Stimulated activated CD4-positive, alpha-beta T cell treated with anti-CD3 and anti-CD28 coated beads, Interleukin-4, amount 100 ng/mL, for 4 hours (primary cell): Measurements from ENCODE around the gene ZNF117.
"Not testable (repeated sequence)": the region's sequence is repeated elsewhere in the genome, so short reads cannot be mapped to it uniquely, and the experiment has no call there.

ENCODE experiments used
- DNase-seq, 2 experiments: peaks; one replicate each; pipeline ENCODE4 v3.0.0-alpha.2; 2020

ZNF117 gene

GRCh38 chr7:64996305-64996704 lies 5.5 kb upstream of the ZNF117 start:
- no peak for DNase-seq

- DNase-seq = no peak
Measured at GRCh38 chr7:64993901-64994300, 3.1 kb upstream of the ZNF117 start.

GRCh38 chr7:64992971-64993370 lies 2.1 kb upstream of the ZNF117 start:
- DNase-seq = no peak

GRCh38 chr7:64990216-64990615 lies 620 bp downstream of the ZNF117 start:
- no peak for DNase-seq

GRCh38 chr7:64978497-64979203 lies 12.2 kb downstream of the ZNF117 start:
- no peak for DNase-seq

GRCh38 chr7:64965594-64965993 lies 25.2 kb downstream of the ZNF117 start:
- DNase-seq = no peak

GRCh38 chr7:64959072-64959747 lies 31.6 kb downstream of the ZNF117 start:
- DNase-seq = no peak

- no peak for DNase-seq
Measured at GRCh38 chr7:64951250-64951848, 39.5 kb downstream of the ZNF117 start.

- not testable (repeated sequence) for DNase-seq
Measured at GRCh38 chr7:64950673-64951072, 40.2 kb downstream of the ZNF117 start.

- not testable (repeated sequence) for DNase-seq
Measured at GRCh38 chr7:64948774-64949173, 42.1 kb downstream of the ZNF117 start.

GRCh38 chr7:64947252-64948000 lies 43.4 kb downstream of the ZNF117 start:
- no peak for DNase-seq

GRCh38 chr7:64946772-64947171 lies 44.1 kb downstream of the ZNF117 start:
- peak in 1 of 2 experiments; percentile 14 for DNase-seq

GRCh38 chr7:64945503-64946175 lies 45.2 kb downstream of the ZNF117 start:
- no peak for DNase-seq

- DNase-seq = not testable (repeated sequence)
Measured at GRCh38 chr7:64944667-64945502, 46.0 kb downstream of the ZNF117 start.

GRCh38 chr7:64940021-64940420 lies 50.8 kb downstream of the ZNF117 start:
- DNase-seq = not testable (repeated sequence)

GRCh38 chr7:64938540-64938939 lies 52.3 kb downstream of the ZNF117 start:
- DNase-seq = no peak

- no peak for DNase-seq
Measured at GRCh38 chr7:64934478-64934877, 56.4 kb downstream of the ZNF117 start.

- not testable (repeated sequence) for DNase-seq
Measured at GRCh38 chr7:64928252-64929187, 62.3 kb downstream of the ZNF117 start.
